ENCODE measurements around the gene ABCC4. TPM values are rescaled to one million over a fixed set of nuclear protein-coding genes. Genes with fewer than 3 reads are reported as not detected.

The ABCC4 gene
- polyA plus RNA-seq, 1 donor from 2014 or later = 2.4 TPM

DNA sequence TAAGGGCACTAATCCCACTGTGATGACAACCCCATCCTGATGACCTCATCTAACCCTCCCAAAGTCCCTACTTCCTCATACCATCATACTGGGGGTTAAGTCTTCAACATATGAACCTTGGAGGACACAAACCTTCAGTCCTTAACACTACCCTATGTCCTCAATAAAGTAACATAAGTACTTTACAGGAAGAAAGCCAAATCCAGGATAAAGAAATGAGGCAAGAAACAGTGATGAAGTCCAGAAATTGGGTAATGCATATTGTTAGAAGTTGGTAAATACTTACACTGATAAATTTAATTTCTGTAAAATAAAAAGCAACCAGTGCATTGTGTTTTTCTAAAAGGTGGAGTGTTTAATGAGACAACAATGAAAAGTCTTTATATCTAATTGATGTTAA lies 304.1 kb downstream of the ABCC4 start:
- H3K9ac ChIP-seq (ENCODE audit: low read length) = no peak overlapping the region
- no peak overlapping the region for H3K27ac ChIP-seq (ENCODE audit: low read length)
- no peaks in the 10 kb centered on the region for H3K9me3 ChIP-seq (ENCODE audit: low read length)
- no peaks in the 10 kb centered on the region for H3K27me3 ChIP-seq (ENCODE audit: insufficient read depth, low read depth, low read length)
- no peak overlapping the region for H3K4me2 ChIP-seq (ENCODE audit: low read length)
- H4K20me1 ChIP-seq (ENCODE audit: insufficient read depth) = no peaks in the 10 kb centered on the region
- H3K36me3 ChIP-seq (ENCODE audit: insufficient read depth, low read length) = no peaks in the 10 kb centered on the region
- no peak for TF ChIP-seq TAF1 (IDR thresholded peaks at IDR 0.05; ENCODE audit: low read depth)
- TF ChIP-seq POLR2AphosphoS5 (IDR thresholded peaks at IDR 0.05) = no peak
- no peak for TF ChIP-seq EZH2 (IDR thresholded peaks at IDR 0.05; ENCODE audit: borderline replicate concordance, insufficient read depth, low read length, poor library complexity, severe bottlenecking)
- TF ChIP-seq, protein P1, sequence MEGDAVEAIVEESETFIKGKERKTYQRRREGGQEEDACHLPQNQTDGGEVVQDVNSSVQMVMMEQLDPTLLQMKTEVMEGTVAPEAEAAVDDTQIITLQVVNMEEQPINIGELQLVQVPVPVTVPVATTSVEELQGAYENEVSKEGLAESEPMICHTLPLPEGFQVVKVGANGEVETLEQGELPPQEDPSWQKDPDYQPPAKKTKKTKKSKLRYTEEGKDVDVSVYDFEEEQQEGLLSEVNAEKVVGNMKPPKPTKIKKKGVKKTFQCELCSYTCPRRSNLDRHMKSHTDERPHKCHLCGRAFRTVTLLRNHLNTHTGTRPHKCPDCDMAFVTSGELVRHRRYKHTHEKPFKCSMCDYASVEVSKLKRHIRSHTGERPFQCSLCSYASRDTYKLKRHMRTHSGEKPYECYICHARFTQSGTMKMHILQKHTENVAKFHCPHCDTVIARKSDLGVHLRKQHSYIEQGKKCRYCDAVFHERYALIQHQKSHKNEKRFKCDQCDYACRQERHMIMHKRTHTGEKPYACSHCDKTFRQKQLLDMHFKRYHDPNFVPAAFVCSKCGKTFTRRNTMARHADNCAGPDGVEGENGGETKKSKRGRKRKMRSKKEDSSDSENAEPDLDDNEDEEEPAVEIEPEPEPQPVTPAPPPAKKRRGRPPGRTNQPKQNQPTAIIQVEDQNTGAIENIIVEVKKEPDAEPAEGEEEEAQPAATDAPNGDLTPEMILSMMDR (IDR thresholded peaks at IDR 0.05; ENCODE audit: poor library complexity, severe bottlenecking) = no peak
- TF ChIP-seq MXI1 (conservative IDR thresholded peaks at IDR 0.05; ENCODE audit: poor library complexity, severe bottlenecking) = no peak
- no peak for TF ChIP-seq EP300 (conservative IDR thresholded peaks at IDR 0.05; ENCODE audit: poor library complexity, severe bottlenecking)
- TF ChIP-seq, protein P2, sequence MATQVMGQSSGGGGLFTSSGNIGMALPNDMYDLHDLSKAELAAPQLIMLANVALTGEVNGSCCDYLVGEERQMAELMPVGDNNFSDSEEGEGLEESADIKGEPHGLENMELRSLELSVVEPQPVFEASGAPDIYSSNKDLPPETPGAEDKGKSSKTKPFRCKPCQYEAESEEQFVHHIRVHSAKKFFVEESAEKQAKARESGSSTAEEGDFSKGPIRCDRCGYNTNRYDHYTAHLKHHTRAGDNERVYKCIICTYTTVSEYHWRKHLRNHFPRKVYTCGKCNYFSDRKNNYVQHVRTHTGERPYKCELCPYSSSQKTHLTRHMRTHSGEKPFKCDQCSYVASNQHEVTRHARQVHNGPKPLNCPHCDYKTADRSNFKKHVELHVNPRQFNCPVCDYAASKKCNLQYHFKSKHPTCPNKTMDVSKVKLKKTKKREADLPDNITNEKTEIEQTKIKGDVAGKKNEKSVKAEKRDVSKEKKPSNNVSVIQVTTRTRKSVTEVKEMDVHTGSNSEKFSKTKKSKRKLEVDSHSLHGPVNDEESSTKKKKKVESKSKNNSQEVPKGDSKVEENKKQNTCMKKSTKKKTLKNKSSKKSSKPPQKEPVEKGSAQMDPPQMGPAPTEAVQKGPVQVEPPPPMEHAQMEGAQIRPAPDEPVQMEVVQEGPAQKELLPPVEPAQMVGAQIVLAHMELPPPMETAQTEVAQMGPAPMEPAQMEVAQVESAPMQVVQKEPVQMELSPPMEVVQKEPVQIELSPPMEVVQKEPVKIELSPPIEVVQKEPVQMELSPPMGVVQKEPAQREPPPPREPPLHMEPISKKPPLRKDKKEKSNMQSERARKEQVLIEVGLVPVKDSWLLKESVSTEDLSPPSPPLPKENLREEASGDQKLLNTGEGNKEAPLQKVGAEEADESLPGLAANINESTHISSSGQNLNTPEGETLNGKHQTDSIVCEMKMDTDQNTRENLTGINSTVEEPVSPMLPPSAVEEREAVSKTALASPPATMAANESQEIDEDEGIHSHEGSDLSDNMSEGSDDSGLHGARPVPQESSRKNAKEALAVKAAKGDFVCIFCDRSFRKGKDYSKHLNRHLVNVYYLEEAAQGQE (IDR thresholded peaks at IDR 0.05; ENCODE audit: borderline replicate concordance) = no peak
- TF ChIP-seq RAD21 (conservative IDR thresholded peaks at IDR 0.05) = no peak
- TF ChIP-seq SMC3 (conservative IDR thresholded peaks at IDR 0.05; ENCODE audit: poor library complexity) = no peak
- no peaks in the 10 kb centered on the region for H3K79me2 ChIP-seq (replicated peaks; ENCODE audit: insufficient read depth, low read length)
- H3K9me2 ChIP-seq (ENCODE audit: insufficient read depth, low read length) = no peaks in the 10 kb centered on the region
- no peaks in the 10 kb centered on the region for H3F3A ChIP-seq (ENCODE audit: insufficient read depth, low read length, poor library complexity, severe bottlenecking)
- no peak overlapping the region for H2AFZ ChIP-seq (ENCODE audit: low read depth, low read length)
- H3K4me3 ChIP-seq (ENCODE audit: low read length) = no peak overlapping the region

DNA sequence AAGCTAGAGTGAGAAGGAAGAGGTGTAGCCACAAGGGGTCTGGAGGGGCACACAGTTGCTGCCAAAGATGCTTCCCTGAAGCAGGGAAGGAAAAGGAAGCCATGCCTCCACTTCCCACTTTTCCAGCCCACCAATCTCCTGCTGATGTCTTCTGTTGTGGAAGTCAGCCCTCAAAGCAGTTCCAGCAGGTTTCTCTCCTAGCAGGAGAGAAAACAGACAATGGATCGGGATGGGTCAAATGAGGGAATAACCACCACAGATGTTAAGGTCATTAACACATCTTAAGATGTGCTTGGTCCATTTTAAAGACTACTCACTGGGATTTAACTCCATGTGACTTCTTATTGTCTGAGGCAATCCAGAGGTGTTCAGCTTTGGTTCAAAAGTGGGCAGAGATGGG lies 304.8 kb downstream of the ABCC4 start:
- no peaks in the 10 kb centered on the region for H3F3A ChIP-seq (ENCODE audit: insufficient read depth, low read length, poor library complexity, severe bottlenecking)
- no peaks in the 10 kb centered on the region for H3K27me3 ChIP-seq (ENCODE audit: insufficient read depth, low read depth, low read length)
- H3K4me2 ChIP-seq (ENCODE audit: low read length) = no peak overlapping the region
- TF ChIP-seq EP300 (conservative IDR thresholded peaks at IDR 0.05; ENCODE audit: poor library complexity, severe bottlenecking) (no peak), MXI1 (conservative IDR thresholded peaks at IDR 0.05; ENCODE audit: poor library complexity, severe bottlenecking) (no peak), EZH2 (IDR thresholded peaks at IDR 0.05; ENCODE audit: borderline replicate concordance, insufficient read depth, low read length, poor library complexity, severe bottlenecking) (no peak), POLR2AphosphoS5 (IDR thresholded peaks at IDR 0.05) (no peak), TAF1 (IDR thresholded peaks at IDR 0.05; ENCODE audit: low read depth) (no peak)
- H3K79me2 ChIP-seq (replicated peaks; ENCODE audit: insufficient read depth, low read length) = no peaks in the 10 kb centered on the region
- no peak overlapping the region for H2AFZ ChIP-seq (ENCODE audit: low read depth, low read length)
- H4K20me1 ChIP-seq (ENCODE audit: insufficient read depth) = no peaks in the 10 kb centered on the region
- no peaks in the 10 kb centered on the region for H3K9me2 ChIP-seq (ENCODE audit: insufficient read depth, low read length)
- no peak overlapping the region for H3K27ac ChIP-seq (ENCODE audit: low read length)
- H3K9me3 ChIP-seq (ENCODE audit: low read length) = no peaks in the 10 kb centered on the region
- no peak overlapping the region for H3K9ac ChIP-seq (ENCODE audit: low read length)
- H3K36me3 ChIP-seq (ENCODE audit: insufficient read depth, low read length) = no peaks in the 10 kb centered on the region
- no peak overlapping the region for H3K4me3 ChIP-seq (ENCODE audit: low read length)

Measured in neural cell (in vitro differentiated cells).